GM23248 (cell line): ENCODE results near the gene HPS5.

Experiments used
- EZH2 ChIP-seq: fragments of 200-600 bp; sonication (generic); IDR thresholded peaks from 2 replicates; pipeline ENCODE4 v1.6.1; 2018; ENCODE audit warnings: antibody characterized with exemption, mild to moderate bottlenecking; ENCODE audit not compliant: insufficient read depth, poor library complexity, severe bottlenecking
- EZH2phosphoT487 ChIP-seq: fragments of 200-600 bp; sonication (generic); IDR thresholded peaks from 2 replicates; pipeline ENCODE4 v1.6.1; 2018; ENCODE audit warnings: antibody characterized with exemption, moderate library complexity, mild to moderate bottlenecking, low read depth; ENCODE audit not compliant: insufficient read depth

DNA sequence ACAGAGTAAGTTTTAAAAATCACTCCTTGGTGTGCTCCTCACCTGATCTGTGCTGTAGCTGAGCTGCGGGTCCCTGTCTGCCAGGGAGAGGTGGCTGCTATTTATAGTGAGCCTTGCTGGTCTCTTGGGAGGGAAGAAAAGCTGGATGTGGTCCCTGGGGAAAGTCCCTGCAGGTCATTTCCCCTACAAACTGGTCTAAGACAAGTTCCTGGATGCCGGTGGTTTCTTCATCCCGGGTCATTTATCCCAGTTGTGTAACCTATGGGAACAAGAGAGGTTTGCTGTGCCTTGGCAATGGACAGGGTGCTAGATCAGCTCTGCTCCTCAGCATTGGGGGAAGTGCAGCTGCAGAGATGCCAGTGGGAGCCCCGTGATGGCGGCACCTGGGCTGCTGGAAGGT, 73.4 kb downstream of the HPS5 start, which contains the start of gene SAA2:
- TF ChIP-seq EZH2phosphoT487 (no peak), EZH2 (no peak)
